ENCODE measurements around the gene DBF4B. TPM values are rescaled to one million over a fixed set of nuclear protein-coding genes. Genes with fewer than 3 reads are reported as not detected.

The DBF4B gene
- total and polyA plus RNA-seq, 2 donors from 2014 or later = 1.8 to 3.5 TPM

DNA sequence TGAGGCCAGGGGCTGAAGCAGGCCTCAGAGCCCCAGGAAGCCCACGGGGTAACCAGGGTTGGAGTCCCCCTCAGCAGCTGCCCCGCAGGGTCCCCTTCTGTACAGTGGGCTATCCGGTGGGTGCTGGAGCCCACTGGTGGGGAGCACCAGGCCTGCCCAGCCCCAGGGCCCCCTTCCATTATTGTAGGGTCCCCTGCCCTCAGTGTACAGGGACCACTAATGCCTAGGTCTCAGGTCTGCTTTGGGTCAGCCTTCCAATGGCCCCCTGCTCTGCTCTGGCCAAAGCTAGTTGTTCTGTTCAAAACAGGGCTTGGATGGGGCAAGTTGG is 51.4 kb downstream of the DBF4B start:
- Histone ChIP-seq H3K9ac (ENCODE audit: low read length in 3 of 3) (no peak overlapping the region), H3K4me1 (ENCODE audit: control insufficient read depth in 2 of 3, insufficient read depth in 2 of 3, low read depth in 1 of 3, low read length in 3 of 3) (peaks cover 0 to 4% (median 0%) of the 10 kb centered on the region in 3 donors), H3K4me3 (ENCODE audit: low read length in 3 of 3) (no peak overlapping the region), H3K36me3 (ENCODE audit: control insufficient read depth in 2 of 3, insufficient read depth in 3 of 3, low read length in 3 of 3) (no peaks in the 10 kb centered on the region), H3K27me3 (ENCODE audit: control insufficient read depth, insufficient read depth, low read length) (no peaks in the 10 kb centered on the region), H3K9me3 (ENCODE audit: control insufficient read depth in 2 of 3, insufficient read depth in 1 of 3, low read length in 3 of 3) (no peaks in the 10 kb centered on the region), H3K27ac (ENCODE audit: low read depth in 2 of 2, low read length in 2 of 2) (no peak overlapping the region)
- FAIRE-seq = no peak
- DNase-seq = no peak
- intact Hi-C loops (cut with DNase I) = no loop called here
- no peak for TF ChIP-seq CTCF (IDR thresholded peaks at IDR 0.05; ENCODE audit: borderline replicate concordance, extremely low read depth, insufficient read depth)

DNA sequence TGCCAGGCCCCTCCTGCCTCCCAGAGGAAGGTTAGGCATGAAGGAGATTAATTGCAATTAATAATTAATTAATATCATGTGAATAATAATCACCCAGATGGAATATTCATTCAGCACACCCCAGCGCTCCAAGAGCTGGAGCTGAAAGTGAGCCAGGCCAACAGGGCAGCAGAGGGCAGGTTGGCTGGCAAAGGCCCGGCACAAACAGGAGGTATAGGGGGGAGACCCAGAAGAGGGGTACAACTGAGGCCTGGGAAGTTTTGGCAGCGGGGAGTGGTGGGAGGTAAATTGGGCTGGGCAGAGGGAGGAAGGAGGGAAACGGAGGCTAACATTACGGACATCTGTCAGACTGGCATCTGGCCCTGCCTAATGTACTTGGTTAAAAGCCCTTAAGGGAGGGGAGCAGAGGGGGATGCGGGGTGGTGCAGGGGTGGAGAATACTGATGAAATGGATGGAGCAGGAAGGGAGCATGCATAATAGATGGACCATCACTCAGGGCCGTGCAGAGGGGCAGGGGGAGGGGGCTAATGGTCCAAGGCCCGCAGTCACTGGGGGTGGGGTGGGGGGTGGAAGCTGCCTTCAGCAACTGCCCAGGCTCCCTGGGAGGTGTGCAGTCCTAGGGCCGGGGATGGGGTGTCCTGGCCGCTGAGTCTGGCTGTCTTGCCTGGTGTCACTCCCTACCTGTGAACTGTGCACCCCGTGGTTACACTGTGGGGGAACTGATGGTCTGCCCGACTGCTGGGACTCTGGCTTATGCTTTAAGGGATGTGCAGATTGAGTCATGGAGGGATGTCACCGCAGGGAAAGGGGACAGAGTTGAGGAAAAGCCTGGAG is 52.2 kb downstream of the DBF4B start:
- H3K9me3 ChIP-seq (ENCODE audit: control insufficient read depth in 2 of 3, insufficient read depth in 1 of 3, low read length in 3 of 3) = no peaks in the 10 kb centered on the region
- intact Hi-C loops (cut with DNase I) = no loop called here
- DNase-seq (no peak), FAIRE-seq (no peak)
- H3K27me3 ChIP-seq (ENCODE audit: control insufficient read depth, insufficient read depth, low read length) = no peaks in the 10 kb centered on the region
- TF ChIP-seq CTCF (IDR thresholded peaks at IDR 0.05; ENCODE audit: borderline replicate concordance, extremely low read depth, insufficient read depth) = no peak
- H3K4me1 ChIP-seq (ENCODE audit: control insufficient read depth in 2 of 3, insufficient read depth in 2 of 3, low read depth in 1 of 3, low read length in 3 of 3) = peaks cover 0 to 4% (median 0%) of the 10 kb centered on the region in 3 donors
- no peak overlapping the region for H3K27ac ChIP-seq (ENCODE audit: low read depth in 2 of 2, low read length in 2 of 2)
- no peaks in the 10 kb centered on the region for H3K36me3 ChIP-seq (ENCODE audit: control insufficient read depth in 2 of 3, insufficient read depth in 3 of 3, low read length in 3 of 3)
- no peak overlapping the region for H3K4me3 ChIP-seq (ENCODE audit: low read length in 3 of 3)
- H3K9ac ChIP-seq (ENCODE audit: low read length in 3 of 3) = no peak overlapping the region

GRCh38 chr17:44761932-44762810 is 53.7 kb downstream of the DBF4B start:
- Histone ChIP-seq H3K4me1 (ENCODE audit: control insufficient read depth in 2 of 3, insufficient read depth in 2 of 3, low read depth in 1 of 3, low read length in 3 of 3) (peaks cover 0 to 4% (median 0%) of the 10 kb centered on the region in 3 donors), H3K4me3 (ENCODE audit: low read length in 3 of 3) (no peak overlapping the region), H3K27ac (ENCODE audit: low read depth in 2 of 2, low read length in 2 of 2) (no peak overlapping the region), H3K9me3 (ENCODE audit: control insufficient read depth in 2 of 3, insufficient read depth in 1 of 3, low read length in 3 of 3) (no peaks in the 10 kb centered on the region), H3K9ac (ENCODE audit: low read length in 3 of 3) (no peak overlapping the region), H3K27me3 (ENCODE audit: control insufficient read depth, insufficient read depth, low read length) (no peaks in the 10 kb centered on the region), H3K36me3 (ENCODE audit: control insufficient read depth in 2 of 3, insufficient read depth in 3 of 3, low read length in 3 of 3) (no peaks in the 10 kb centered on the region)
- TF ChIP-seq CTCF (IDR thresholded peaks at IDR 0.05; ENCODE audit: borderline replicate concordance, extremely low read depth, insufficient read depth) = no peak
- no peak for FAIRE-seq
- intact Hi-C loops (cut with DNase I) = no loop called here
- DNase-seq = no peak
